Mucosa of descending colon (tissue), 3 donors: Measurements from ENCODE around the gene NPC2. TPM values are rescaled to one million over a fixed set of nuclear protein-coding genes. Genes with fewer than 3 reads are reported as not detected.
A peak's percentile ranks its signal among the peaks of the same experiment; 100 is the strongest.

Source experiments
- ATAC-seq: fragments of 200-7000 bp; cut with Tn5 transposase; one replicate; pipeline ENCODE4 v1.9.1; 2020; ENCODE audit warnings: mild to moderate bottlenecking, moderate library complexity
- DNase-seq, 3 donors: peaks; one replicate each; pipeline ENCODE4 v3.0.0-alpha.2; 2020
- H3K36me3 ChIP-seq: fragments of 200-600 bp; one replicate; pipeline ENCODE4 v1.8.0; 2021; ENCODE audit warnings: low read depth, mild to moderate bottlenecking
- H3K4me1 ChIP-seq: fragments of 200-600 bp; one replicate; pipeline ENCODE4 v1.8.0; 2021; ENCODE audit warnings: low read depth, mild to moderate bottlenecking
- H3K4me3 ChIP-seq: fragments of 200-600 bp; one replicate; pipeline ENCODE4 v1.8.0; 2021; ENCODE audit warnings: mild to moderate bottlenecking
- H3K9me3 ChIP-seq: fragments of 200-600 bp; one replicate; pipeline ENCODE4 v1.8.0; 2021; ENCODE audit warnings: mild to moderate bottlenecking
- intact Hi-C, 2 donors: fragments of 100-400 bp; cut with DNase I in 1 of 2; cut with micrococcal nuclease in 1 of 2; formaldehyde crosslinking; loops; one replicate each; pipeline versions ENCODE4 v1.11.0 to v1.11.1; 2022; cut with DNase I, micrococcal nuclease
- total RNA-seq, 3 donors: library from RNA; stranded (reverse); fragmentation: NEBNext Ultra II Directional in 2 of 3; extraction: Animal tissue kit (Norgen Biotek cat#: 25700) in 2 of 3; gene quantifications; one replicate each; pipeline versions ENCODE4 v1.2.1 to v1.2.4, GENCODE V29; 2021 to 2023
- TF ChIP-seq, protein P1 (sequence below): fragments of 200-600 bp; IDR thresholded peaks from one replicate; pipeline ENCODE4 v1.8.0; 2022; ENCODE audit warnings: antibody characterized with exemption, mild to moderate bottlenecking
- donor health status: DM: no; HTN: no; CAD: no; lungs with moderate emphysema.
- donor health status: DM: no; HTN: no; CAD: no.
- donor health status: DM: no; HTN: yes; CAD: no.

Gene NPC2
- total RNA-seq, 3 donors from 2014 or later, result 150 to 212 (median 168) TPM

- Histone ChIP-seq H3K4me3 (no peak overlapping the region), H3K4me1 (no peaks in the 10 kb centered on the region), H3K36me3 (no peaks in the 10 kb centered on the region), H3K9me3 (no peaks in the 10 kb centered on the region)
- DNase-seq (peak in 1 of 3 donors; percentile 5), ATAC-seq (no peak)
- intact Hi-C loops, result no loop called here
- TF ChIP-seq, protein P1, sequence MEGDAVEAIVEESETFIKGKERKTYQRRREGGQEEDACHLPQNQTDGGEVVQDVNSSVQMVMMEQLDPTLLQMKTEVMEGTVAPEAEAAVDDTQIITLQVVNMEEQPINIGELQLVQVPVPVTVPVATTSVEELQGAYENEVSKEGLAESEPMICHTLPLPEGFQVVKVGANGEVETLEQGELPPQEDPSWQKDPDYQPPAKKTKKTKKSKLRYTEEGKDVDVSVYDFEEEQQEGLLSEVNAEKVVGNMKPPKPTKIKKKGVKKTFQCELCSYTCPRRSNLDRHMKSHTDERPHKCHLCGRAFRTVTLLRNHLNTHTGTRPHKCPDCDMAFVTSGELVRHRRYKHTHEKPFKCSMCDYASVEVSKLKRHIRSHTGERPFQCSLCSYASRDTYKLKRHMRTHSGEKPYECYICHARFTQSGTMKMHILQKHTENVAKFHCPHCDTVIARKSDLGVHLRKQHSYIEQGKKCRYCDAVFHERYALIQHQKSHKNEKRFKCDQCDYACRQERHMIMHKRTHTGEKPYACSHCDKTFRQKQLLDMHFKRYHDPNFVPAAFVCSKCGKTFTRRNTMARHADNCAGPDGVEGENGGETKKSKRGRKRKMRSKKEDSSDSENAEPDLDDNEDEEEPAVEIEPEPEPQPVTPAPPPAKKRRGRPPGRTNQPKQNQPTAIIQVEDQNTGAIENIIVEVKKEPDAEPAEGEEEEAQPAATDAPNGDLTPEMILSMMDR, result no peak
Measured at GRCh38 chr14:74510959-74511409, 17.9 kb upstream of the NPC2 start.

- TF ChIP-seq, protein P1, result no peak
- Histone ChIP-seq H3K4me1 (no peaks in the 10 kb centered on the region), H3K36me3 (no peaks in the 10 kb centered on the region), H3K9me3 (no peaks in the 10 kb centered on the region), H3K4me3 (no peak overlapping the region)
- ATAC-seq (no peak), DNase-seq (peak in 1 of 3 donors; percentile 13)
- intact Hi-C loops, result no loop called here
Measured at GRCh38 chr14:74510223-74510931, 17.3 kb upstream of the NPC2 start.

GRCh38 chr14:74509587-74510222, 16.6 kb upstream of the NPC2 start:
- intact Hi-C loops, result no loop called here
- ATAC-seq, result no peak
- DNase-seq, result peak in 1 of 3 donors; percentile 20
- TF ChIP-seq, protein P1, result no peak
- Histone ChIP-seq H3K36me3 (no peaks in the 10 kb centered on the region), H3K9me3 (no peaks in the 10 kb centered on the region), H3K4me3 (no peak overlapping the region), H3K4me1 (no peaks in the 10 kb centered on the region)

DNA sequence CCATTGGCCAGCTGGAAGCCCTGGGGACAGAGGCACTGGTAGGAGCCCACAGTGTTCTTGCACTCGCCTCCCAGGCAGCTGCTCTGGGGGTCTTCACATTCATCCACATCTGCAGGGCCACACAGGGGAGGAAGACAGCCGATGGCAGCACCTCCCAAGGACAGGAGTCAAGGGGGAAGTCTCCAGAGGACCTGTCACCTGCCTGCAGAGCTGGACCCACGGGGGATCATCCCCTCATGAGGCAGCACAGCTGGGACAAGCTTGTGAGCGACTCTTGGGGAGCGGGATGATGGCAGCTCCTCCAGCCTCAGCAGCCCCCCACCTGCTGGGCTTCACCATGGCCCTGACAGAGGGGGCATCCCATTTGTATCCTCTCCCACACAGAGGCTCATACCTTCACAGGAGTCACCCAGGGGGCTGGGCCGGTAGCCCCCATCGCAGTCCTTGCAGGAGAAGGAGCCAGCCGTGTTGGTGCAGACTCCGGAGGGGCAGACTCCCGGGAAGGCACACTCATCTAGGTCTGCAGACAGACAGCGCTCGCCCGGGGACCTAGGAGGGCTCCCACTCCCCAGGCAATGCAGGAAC, 15.8 kb upstream of the NPC2 start:
- H3K36me3 ChIP-seq, result no peaks in the 10 kb centered on the region
- no peaks in the 10 kb centered on the region for H3K4me1 ChIP-seq
- intact Hi-C loops, result no loop called here
- ATAC-seq (no peak), DNase-seq (peak in 1 of 3 donors; percentile 7)
- H3K9me3 ChIP-seq, result no peaks in the 10 kb centered on the region
- TF ChIP-seq, protein P1, result no peak
- no peak overlapping the region for H3K4me3 ChIP-seq

DNA sequence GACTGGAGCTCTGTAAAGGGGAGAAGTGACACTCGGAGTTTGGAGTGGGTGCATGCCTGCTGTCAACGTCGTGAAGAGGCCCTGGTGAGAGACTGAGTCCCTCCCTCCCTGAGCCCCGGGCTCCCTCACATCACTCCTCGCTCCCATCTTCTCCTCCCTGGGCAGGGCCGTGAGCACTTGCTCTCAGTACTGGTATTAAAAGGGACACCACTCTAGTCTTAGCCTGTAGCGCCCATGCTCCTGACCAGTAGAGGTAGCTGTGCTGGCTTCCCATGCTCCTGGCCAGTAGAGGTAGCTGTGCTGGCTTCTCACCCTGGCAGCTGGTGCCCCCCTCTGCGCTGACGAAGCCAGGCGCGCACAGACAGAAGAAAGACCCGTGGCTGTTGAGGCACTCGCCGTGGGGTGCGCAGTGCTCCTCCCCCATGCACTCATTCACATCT, 15.2 kb upstream of the NPC2 start:
- intact Hi-C loops, result no loop called here
- ATAC-seq, result no peak
- no peaks in the 10 kb centered on the region for H3K4me1 ChIP-seq
- H3K4me3 ChIP-seq, result no peak overlapping the region
- DNase-seq, result peak in 1 of 3 donors; percentile 3
- no peaks in the 10 kb centered on the region for H3K9me3 ChIP-seq
- no peaks in the 10 kb centered on the region for H3K36me3 ChIP-seq
- TF ChIP-seq, protein P1, result no peak
